ENCODE data around the gene USP24. TPM values are rescaled to one million over a fixed set of nuclear protein-coding genes. Genes with fewer than 3 reads are reported as not detected.

The USP24 gene
- total RNA-seq, 1 experiment from 2014 or later: 40.9 TPM

- TF ChIP-seq ARID4B (CRISPR knock-in tag; IDR thresholded peaks at IDR 0.05; ENCODE audit: borderline replicate concordance): no peak
- no peak for TF ChIP-seq GABPB1 (CRISPR knock-in tag; IDR thresholded peaks at IDR 0.05)
- no peak for TF ChIP-seq ESRRA (CRISPR knock-in tag; IDR thresholded peaks at IDR 0.05; ENCODE audit: borderline replicate concordance)
- TF ChIP-seq TP53 (CRISPR knock-in tag; IDR thresholded peaks at IDR 0.05): no peak
Observed at GRCh38 chr1:55146781-55147180, 68.4 kb downstream of the USP24 start (continued).

DNA sequence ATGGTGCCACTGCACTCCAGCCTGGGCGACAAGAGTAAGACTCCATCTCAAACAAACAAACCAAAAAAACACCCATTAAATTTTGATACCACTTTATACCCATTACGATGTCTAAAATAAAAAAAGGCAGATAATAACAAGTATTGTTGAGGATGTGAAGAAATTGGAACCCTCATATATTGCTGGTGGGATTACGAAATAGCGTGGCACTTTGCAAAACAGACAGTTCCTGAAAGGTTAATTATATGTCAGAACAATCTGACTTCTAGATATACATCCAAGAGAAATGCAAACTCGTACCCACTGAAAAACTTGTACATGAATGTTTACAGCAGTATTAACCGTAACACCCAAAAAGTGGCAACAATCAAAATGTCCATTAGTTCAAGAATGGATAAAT, 70.3 kb downstream of the USP24 start:
- TF ChIP-seq, protein P1, sequence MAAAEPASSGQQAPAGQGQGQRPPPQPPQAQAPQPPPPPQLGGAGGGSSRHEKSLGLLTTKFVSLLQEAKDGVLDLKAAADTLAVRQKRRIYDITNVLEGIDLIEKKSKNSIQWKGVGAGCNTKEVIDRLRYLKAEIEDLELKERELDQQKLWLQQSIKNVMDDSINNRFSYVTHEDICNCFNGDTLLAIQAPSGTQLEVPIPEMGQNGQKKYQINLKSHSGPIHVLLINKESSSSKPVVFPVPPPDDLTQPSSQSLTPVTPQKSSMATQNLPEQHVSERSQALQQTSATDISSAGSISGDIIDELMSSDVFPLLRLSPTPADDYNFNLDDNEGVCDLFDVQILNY (CRISPR knock-in tag; IDR thresholded peaks at IDR 0.05): no peak
- TF ChIP-seq CREM (CRISPR knock-in tag; IDR thresholded peaks at IDR 0.05): no peak
- TF ChIP-seq MYBL2 (CRISPR knock-in tag; IDR thresholded peaks at IDR 0.05): no peak
- TF ChIP-seq KAT7 (CRISPR knock-in tag; IDR thresholded peaks at IDR 0.05; ENCODE audit: borderline replicate concordance): no peak
- TF ChIP-seq GRHL2 (CRISPR knock-in tag; IDR thresholded peaks at IDR 0.05; ENCODE audit: insufficient replicate concordance, severe bottlenecking): no peak
- no peak for TF ChIP-seq ZNF121 (CRISPR knock-in tag; IDR thresholded peaks at IDR 0.05)
- no peak for TF ChIP-seq NR3C1 (CRISPR knock-in tag; conservative IDR thresholded peaks at IDR 0.05; ENCODE audit: low read depth)
- TF ChIP-seq, protein P2, sequence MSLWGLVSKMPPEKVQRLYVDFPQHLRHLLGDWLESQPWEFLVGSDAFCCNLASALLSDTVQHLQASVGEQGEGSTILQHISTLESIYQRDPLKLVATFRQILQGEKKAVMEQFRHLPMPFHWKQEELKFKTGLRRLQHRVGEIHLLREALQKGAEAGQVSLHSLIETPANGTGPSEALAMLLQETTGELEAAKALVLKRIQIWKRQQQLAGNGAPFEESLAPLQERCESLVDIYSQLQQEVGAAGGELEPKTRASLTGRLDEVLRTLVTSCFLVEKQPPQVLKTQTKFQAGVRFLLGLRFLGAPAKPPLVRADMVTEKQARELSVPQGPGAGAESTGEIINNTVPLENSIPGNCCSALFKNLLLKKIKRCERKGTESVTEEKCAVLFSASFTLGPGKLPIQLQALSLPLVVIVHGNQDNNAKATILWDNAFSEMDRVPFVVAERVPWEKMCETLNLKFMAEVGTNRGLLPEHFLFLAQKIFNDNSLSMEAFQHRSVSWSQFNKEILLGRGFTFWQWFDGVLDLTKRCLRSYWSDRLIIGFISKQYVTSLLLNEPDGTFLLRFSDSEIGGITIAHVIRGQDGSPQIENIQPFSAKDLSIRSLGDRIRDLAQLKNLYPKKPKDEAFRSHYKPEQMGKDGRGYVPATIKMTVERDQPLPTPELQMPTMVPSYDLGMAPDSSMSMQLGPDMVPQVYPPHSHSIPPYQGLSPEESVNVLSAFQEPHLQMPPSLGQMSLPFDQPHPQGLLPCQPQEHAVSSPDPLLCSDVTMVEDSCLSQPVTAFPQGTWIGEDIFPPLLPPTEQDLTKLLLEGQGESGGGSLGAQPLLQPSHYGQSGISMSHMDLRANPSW (CRISPR knock-in tag; conservative IDR thresholded peaks at IDR 0.05; ENCODE audit: low read depth): no peak
- no peak for TF ChIP-seq FOXJ3 (CRISPR knock-in tag; IDR thresholded peaks at IDR 0.05; ENCODE audit: borderline replicate concordance)
- TF ChIP-seq, protein P3, sequence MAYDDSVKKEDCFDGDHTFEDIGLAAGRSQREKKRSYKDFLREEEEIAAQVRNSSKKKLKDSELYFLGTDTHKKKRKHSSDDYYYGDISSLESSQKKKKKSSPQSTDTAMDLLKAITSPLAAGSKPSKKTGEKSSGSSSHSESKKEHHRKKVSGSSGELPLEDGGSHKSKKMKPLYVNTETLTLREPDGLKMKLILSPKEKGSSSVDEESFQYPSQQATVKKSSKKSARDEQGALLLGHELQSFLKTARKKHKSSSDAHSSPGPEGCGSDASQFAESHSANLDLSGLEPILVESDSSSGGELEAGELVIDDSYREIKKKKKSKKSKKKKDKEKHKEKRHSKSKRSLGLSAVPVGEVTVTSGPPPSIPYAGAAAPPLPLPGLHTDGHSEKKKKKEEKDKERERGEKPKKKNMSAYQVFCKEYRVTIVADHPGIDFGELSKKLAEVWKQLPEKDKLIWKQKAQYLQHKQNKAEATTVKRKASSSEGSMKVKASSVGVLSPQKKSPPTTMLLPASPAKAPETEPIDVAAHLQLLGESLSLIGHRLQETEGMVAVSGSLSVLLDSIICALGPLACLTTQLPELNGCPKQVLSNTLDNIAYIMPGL (CRISPR knock-in tag; IDR thresholded peaks at IDR 0.05): no peak
- TF ChIP-seq ZNF138 (CRISPR knock-in tag; conservative IDR thresholded peaks at IDR 0.05): no peak
- no peak for TF ChIP-seq FOXP1 (CRISPR knock-in tag; IDR thresholded peaks at IDR 0.05; ENCODE audit: borderline replicate concordance)
- TF ChIP-seq ATF2 (CRISPR knock-in tag; IDR thresholded peaks at IDR 0.05; ENCODE audit: borderline replicate concordance, low read depth): no peak
- TF ChIP-seq ELF4 (CRISPR knock-in tag; IDR thresholded peaks at IDR 0.05; ENCODE audit: low read depth): no peak
- no peak for TF ChIP-seq NFYB (CRISPR knock-in tag; conservative IDR thresholded peaks at IDR 0.05; ENCODE audit: low read depth)
- no peak for TF ChIP-seq CTCF (IDR thresholded peaks at IDR 0.05)
- no peak for TF ChIP-seq SMAD4 (CRISPR knock-in tag; IDR thresholded peaks at IDR 0.05)
- ATAC-seq (no peak), DNase-seq (ENCODE audit: low spot score) (no peak)
- H3K27me3 Mint-ChIP-seq (ENCODE audit: low read depth): no peaks in the 10 kb centered on the region
- POLR2A ChIA-PET: no interaction called here
- H3K27ac Mint-ChIP-seq: no peak overlapping the region
- H3K9me3 Mint-ChIP-seq: no peaks in the 10 kb centered on the region
- no peak overlapping the region for H3K4me3 Mint-ChIP-seq
- no peaks in the 10 kb centered on the region for H3K4me1 Mint-ChIP-seq
- CTCF ChIA-PET: interaction anchor here (1.7 kb wide), 2 partner anchors 132 to 200 kb away, joined by 5 to 12 read pairs; no protein-coding TSS in a partner anchor
- H3K36me3 Mint-ChIP-seq: peaks cover 40% of the 10 kb centered on the region
